SH-SY5Y (cell line): ENCODE results near the gene RNF41.

Source experiments
- GATA2 ChIP-seq: IDR thresholded peaks from 2 replicates; pipeline ENCODE4 v1.6.1; 2011; ENCODE audit warnings: mild to moderate bottlenecking, low read depth, low read length
- GATA3 ChIP-seq: IDR thresholded peaks from 2 replicates; pipeline ENCODE4 v1.6.1; 2011; ENCODE audit warnings: low read depth, mild to moderate bottlenecking, low read length, moderate library complexity

DNA sequence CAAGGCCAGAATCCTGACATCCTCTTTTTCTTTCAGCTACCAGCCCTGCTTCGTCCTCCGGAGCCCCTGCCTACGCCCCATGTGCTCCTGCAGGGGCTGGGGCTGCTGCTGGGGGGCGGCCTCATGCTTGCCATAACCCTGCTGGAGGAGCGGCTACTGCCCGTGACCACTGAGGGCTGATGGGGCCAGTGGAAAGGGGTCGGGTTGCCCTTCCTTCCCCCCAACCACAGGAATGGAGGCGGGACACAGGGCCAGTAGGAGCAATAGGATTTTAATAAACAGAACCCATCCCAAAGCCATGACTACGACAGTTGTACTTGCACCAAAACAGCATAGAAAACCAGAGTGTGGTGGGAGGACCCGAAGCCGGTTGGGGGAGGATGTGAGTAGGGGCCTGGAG is 15.8 kb upstream of the RNF41 start:
- TF ChIP-seq GATA2 (no peak), GATA3 (no peak)
